Kidney tubule cell (primary cell): Measurements from ENCODE around the gene AFF3.

Experiments
- DNase-seq: peaks from one replicate; pipeline ENCODE4 v3.0.0-alpha.2; 2018; ENCODE audit warnings: low spot score

Gene AFF3

GRCh38 chr2:99659874-99660273 lies 482.5 kb downstream of the AFF3 start:
- no peak for DNase-seq

GRCh38 chr2:99657691-99658258 lies 484.6 kb downstream of the AFF3 start:
- DNase-seq: no peak

- DNase-seq: no peak
Observed at GRCh38 chr2:99656994-99657393, 485.4 kb downstream of the AFF3 start.

GRCh38 chr2:99653433-99653832 lies 489.0 kb downstream of the AFF3 start:
- no peak for DNase-seq

- no peak for DNase-seq
Observed at GRCh38 chr2:99652862-99653261, 489.5 kb downstream of the AFF3 start.

- peak; percentile 69 for DNase-seq
Observed at GRCh38 chr2:99651930-99652670, 490.3 kb downstream of the AFF3 start.

- DNase-seq: no peak
Observed at GRCh38 chr2:99648906-99649789, 493.2 kb downstream of the AFF3 start.

- DNase-seq: peak; percentile 39
Observed at GRCh38 chr2:99648178-99648844, 494.1 kb downstream of the AFF3 start.

GRCh38 chr2:99645960-99646359 lies 496.4 kb downstream of the AFF3 start:
- DNase-seq: no peak

GRCh38 chr2:99644419-99644787 lies 498.0 kb downstream of the AFF3 start:
- DNase-seq: peak; percentile 23

- DNase-seq: no peak
Observed at GRCh38 chr2:99643787-99644418, 498.5 kb downstream of the AFF3 start.

- no peak for DNase-seq
Observed at GRCh38 chr2:99641999-99642398, 500.4 kb downstream of the AFF3 start.

- DNase-seq: no peak
Observed at GRCh38 chr2:99640635-99641151, 501.7 kb downstream of the AFF3 start.

GRCh38 chr2:99638791-99639190 lies 503.6 kb downstream of the AFF3 start:
- no peak for DNase-seq

GRCh38 chr2:99637159-99637697 lies 505.2 kb downstream of the AFF3 start:
- no peak for DNase-seq

GRCh38 chr2:99636144-99637034 lies 506.0 kb downstream of the AFF3 start:
- DNase-seq: no peak

GRCh38 chr2:99635710-99636109 lies 506.7 kb downstream of the AFF3 start:
- DNase-seq: no peak

- no peak for DNase-seq
Observed at GRCh38 chr2:99634234-99634633, 508.2 kb downstream of the AFF3 start.

- DNase-seq: no peak
Observed at GRCh38 chr2:99631700-99632099, 510.7 kb downstream of the AFF3 start.

GRCh38 chr2:99629320-99629719 lies 513.1 kb downstream of the AFF3 start:
- no peak for DNase-seq
